Parathyroid adenoma (tissue), 2 donors: ENCODE results near the gene SF3B3.

Experiments used
- H2AFZ ChIP-seq: fragments of 300-600 bp; sonication (generic); one replicate; pipeline ENCODE4 v1.7.0; 2017; ENCODE audit warnings: antibody characterized with exemption, mild to moderate bottlenecking
- H3K27ac ChIP-seq: fragments of 300-600 bp; sonication (generic); one replicate; pipeline ENCODE4 v1.7.0; 2017
- H3K27me3 ChIP-seq: fragments of 300-600 bp; sonication (generic); one replicate; pipeline ENCODE4 v1.7.0; 2017; ENCODE audit warnings: low read length; ENCODE audit not compliant: control insufficient read depth, insufficient read depth
- H3K36me3 ChIP-seq: fragments of 300-600 bp; sonication (generic); one replicate; pipeline ENCODE4 v1.7.0; 2017; ENCODE audit warnings: low read length; ENCODE audit not compliant: control insufficient read depth, insufficient read depth
- H3K4me1 ChIP-seq: fragments of 300-600 bp; sonication (generic); one replicate; pipeline ENCODE4 v1.7.0; 2017; ENCODE audit warnings: control low read depth
- H3K4me2 ChIP-seq: fragments of 300-600 bp; sonication (generic); one replicate; pipeline ENCODE4 v1.7.0; 2017; ENCODE audit warnings: low read length
- H3K4me3 ChIP-seq: fragments of 300-600 bp; sonication (generic); one replicate; pipeline ENCODE4 v1.7.0; 2017; ENCODE audit warnings: low read depth, low read length
- H3K79me2 ChIP-seq: fragments of 300-600 bp; sonication (generic); one replicate; pipeline ENCODE4 v1.7.0; 2017; ENCODE audit warnings: control low read depth
- H3K9ac ChIP-seq: fragments of 300-600 bp; sonication (generic); one replicate; pipeline ENCODE4 v1.7.0; 2017; ENCODE audit warnings: mild to moderate bottlenecking
- H3K9me3 ChIP-seq: fragments of 300-600 bp; sonication (generic); one replicate; pipeline ENCODE4 v1.7.0; 2017; ENCODE audit warnings: low read length; ENCODE audit not compliant: control insufficient read depth
- CTCF ChIP-seq: fragments of 300-600 bp; sonication (generic); IDR thresholded peaks from one replicate; pipeline ENCODE4 v1.7.0; 2017; ENCODE audit warnings: antibody characterized with exemption, mild to moderate bottlenecking
- donor health status: primary hyperparathyroidism.

Gene SF3B3

GRCh38 chr16:70573451-70574121 lies 50.0 kb downstream of the SF3B3 start:
- Histone ChIP-seq H2AFZ (no peak overlapping the region), H3K36me3 (no peaks in the 10 kb centered on the region), H3K4me2 (peak overlapping the region; percentile 34), H3K79me2 (no peaks in the 10 kb centered on the region), H3K27ac (no peak overlapping the region), H3K9me3 (no peaks in the 10 kb centered on the region), H3K4me1 (peaks cover 22% of the 10 kb centered on the region), H3K9ac (no peak overlapping the region), H3K27me3 (no peaks in the 10 kb centered on the region), H3K4me3 (no peak overlapping the region)
- TF ChIP-seq CTCF, result no peak

- no peak overlapping the region for H2AFZ ChIP-seq
- no peak for TF ChIP-seq CTCF
- no peak overlapping the region for H3K9ac ChIP-seq
- H3K4me2 ChIP-seq, result no peak overlapping the region
- peaks cover 27% of the 10 kb centered on the region for H3K4me1 ChIP-seq
- no peak overlapping the region for H3K27ac ChIP-seq
- no peak overlapping the region for H3K4me3 ChIP-seq
- H3K79me2 ChIP-seq, result no peaks in the 10 kb centered on the region
- no peaks in the 10 kb centered on the region for H3K9me3 ChIP-seq
- no peaks in the 10 kb centered on the region for H3K27me3 ChIP-seq
- H3K36me3 ChIP-seq, result no peaks in the 10 kb centered on the region
Observed at GRCh38 chr16:70574595-70575271, 51.1 kb downstream of the SF3B3 start.

- Histone ChIP-seq H3K4me2 (no peak overlapping the region), H3K27ac (no peak overlapping the region), H3K9me3 (no peaks in the 10 kb centered on the region), H3K79me2 (no peaks in the 10 kb centered on the region), H3K9ac (no peak overlapping the region), H3K4me3 (no peak overlapping the region), H3K27me3 (no peaks in the 10 kb centered on the region), H3K36me3 (no peaks in the 10 kb centered on the region), H2AFZ (no peak overlapping the region), H3K4me1 (peaks cover 30% of the 10 kb centered on the region)
- no peak for TF ChIP-seq CTCF
Observed at GRCh38 chr16:70575376-70575775, 51.8 kb downstream of the SF3B3 start.

GRCh38 chr16:70576431-70577255 lies 53.0 kb downstream of the SF3B3 start:
- Histone ChIP-seq H3K4me3 (no peak overlapping the region), H3K27ac (no peak overlapping the region), H3K36me3 (no peaks in the 10 kb centered on the region), H2AFZ (no peak overlapping the region), H3K4me2 (no peak overlapping the region), H3K9ac (no peak overlapping the region), H3K4me1 (peaks cover 30% of the 10 kb centered on the region), H3K79me2 (no peaks in the 10 kb centered on the region), H3K9me3 (no peaks in the 10 kb centered on the region), H3K27me3 (no peaks in the 10 kb centered on the region)
- no peak for TF ChIP-seq CTCF
